GM10266 (cell line): ENCODE results near the gene SPINDOC.

Experiments
- DNase-seq: peaks from one replicate; pipeline ENCODE4 v3.0.0; 2012; ENCODE audit errors: extremely low spot score
- TF ChIP-seq, protein P1 (sequence below): IDR thresholded peaks from 2 replicates; pipeline ENCODE4 v1.5.1; 2012; ENCODE audit warnings: mild to moderate bottlenecking, low read depth; ENCODE audit not compliant: control insufficient read depth, insufficient read depth; ENCODE audit errors: missing control alignments

Gene SPINDOC

GRCh38 chr11:63849691-63850090, 36.4 kb downstream of the SPINDOC start:
- no peak for DNase-seq
- TF ChIP-seq, protein P1, sequence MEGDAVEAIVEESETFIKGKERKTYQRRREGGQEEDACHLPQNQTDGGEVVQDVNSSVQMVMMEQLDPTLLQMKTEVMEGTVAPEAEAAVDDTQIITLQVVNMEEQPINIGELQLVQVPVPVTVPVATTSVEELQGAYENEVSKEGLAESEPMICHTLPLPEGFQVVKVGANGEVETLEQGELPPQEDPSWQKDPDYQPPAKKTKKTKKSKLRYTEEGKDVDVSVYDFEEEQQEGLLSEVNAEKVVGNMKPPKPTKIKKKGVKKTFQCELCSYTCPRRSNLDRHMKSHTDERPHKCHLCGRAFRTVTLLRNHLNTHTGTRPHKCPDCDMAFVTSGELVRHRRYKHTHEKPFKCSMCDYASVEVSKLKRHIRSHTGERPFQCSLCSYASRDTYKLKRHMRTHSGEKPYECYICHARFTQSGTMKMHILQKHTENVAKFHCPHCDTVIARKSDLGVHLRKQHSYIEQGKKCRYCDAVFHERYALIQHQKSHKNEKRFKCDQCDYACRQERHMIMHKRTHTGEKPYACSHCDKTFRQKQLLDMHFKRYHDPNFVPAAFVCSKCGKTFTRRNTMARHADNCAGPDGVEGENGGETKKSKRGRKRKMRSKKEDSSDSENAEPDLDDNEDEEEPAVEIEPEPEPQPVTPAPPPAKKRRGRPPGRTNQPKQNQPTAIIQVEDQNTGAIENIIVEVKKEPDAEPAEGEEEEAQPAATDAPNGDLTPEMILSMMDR = no peak

DNA sequence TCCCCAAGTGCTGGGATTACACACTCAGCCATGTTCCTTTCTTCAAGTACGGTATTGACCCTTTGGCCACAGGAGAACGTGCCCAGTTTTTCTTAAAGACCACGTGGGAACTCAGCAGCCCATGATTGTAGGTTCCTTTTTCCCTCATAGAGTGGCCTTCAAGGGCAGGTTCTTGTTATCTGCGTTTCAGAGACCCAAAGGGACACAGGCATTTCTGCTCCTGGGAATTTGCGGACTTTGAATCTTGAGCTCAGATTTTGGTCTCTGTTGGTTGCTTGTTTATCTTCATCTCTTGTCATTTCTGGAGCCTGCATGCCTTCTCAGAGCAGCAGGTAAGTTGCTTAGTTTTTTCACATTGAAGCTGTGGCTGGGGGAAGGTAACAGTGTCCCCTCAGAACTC, 37.7 kb downstream of the SPINDOC start:
- DNase-seq = no peak
- TF ChIP-seq, protein P1 = no peak

DNA sequence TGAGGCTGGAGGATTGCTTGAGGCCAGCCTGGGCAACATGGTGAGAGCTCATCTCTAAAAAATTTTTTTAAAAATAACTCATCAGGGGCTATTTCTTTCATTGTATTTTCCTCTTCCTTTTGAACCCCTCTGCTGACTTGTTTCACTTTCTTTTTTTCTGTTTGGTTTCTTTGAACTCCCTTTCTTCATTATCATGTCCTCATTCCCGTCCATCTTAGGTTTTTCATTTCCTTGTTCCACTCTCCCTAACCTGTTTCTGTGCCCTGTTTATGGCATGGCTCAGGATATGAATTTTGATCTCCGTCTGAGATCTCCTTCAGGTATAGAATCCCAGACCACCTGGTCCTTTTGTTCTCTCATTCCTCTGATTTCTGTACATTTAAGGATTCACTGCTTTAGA, 38.1 kb downstream of the SPINDOC start:
- TF ChIP-seq, protein P1 = no peak
- DNase-seq = no peak

DNA sequence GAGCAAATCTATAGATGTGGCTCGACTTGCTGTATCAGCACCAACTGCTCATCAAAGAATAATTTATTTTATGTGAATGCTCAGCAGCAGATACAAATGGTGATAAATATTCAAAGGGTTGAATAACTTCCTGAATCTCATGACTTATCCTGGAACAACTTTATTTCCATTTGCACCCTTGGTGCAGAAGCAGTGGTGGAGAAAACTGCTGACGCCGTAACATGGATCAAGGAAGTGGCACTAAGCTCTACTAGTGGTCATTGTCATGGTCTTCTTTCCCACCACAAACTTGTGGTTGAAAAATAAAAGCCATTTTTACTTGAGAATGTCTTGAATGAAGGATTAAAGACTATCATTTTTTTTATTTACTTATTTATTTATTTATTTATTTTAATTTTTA, 40.2 kb downstream of the SPINDOC start:
- DNase-seq = no peak
- TF ChIP-seq, protein P1 = no peak

DNA sequence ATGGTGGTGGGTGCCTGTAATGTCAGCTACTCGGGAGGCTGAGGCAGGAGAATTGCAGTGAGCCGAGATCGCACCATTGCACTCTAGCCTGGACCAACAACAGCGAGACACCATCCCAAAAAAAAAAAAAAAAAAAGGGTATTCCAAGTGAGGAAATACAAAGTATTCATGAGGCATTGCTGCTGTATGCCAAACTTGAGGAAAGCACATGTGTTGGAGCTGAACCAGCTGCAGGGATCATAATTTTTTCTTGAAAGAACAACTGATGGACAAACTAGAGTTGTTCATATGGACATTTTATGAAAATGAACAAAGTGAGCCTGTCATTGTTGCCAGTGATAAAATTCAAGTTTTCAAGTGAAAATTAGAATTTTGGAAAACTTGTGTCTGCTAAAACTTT, 41.4 kb downstream of the SPINDOC start:
- TF ChIP-seq, protein P1 = no peak
- no peak for DNase-seq

DNA sequence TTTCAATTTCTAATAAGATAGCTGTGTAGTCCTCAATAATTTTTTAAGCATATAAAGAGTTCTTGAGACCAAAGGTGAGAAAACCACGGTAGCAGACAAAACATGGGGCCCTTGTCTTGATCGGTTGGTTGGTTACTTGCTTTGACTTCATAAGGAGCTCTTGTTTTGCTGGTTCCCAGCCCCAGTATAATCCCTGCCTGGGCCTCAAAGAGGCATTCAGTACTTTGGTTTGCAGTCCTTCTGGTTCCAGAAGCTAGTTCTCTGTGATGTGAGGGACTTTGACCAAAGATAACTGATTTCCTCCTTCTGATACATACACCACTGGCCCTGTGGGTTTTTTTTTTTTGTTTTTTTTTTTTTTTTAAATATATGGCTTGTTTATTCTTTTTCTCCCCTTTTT, 42.7 kb downstream of the SPINDOC start:
- peak; percentile 14 for DNase-seq
- TF ChIP-seq, protein P1 = no peak

DNA sequence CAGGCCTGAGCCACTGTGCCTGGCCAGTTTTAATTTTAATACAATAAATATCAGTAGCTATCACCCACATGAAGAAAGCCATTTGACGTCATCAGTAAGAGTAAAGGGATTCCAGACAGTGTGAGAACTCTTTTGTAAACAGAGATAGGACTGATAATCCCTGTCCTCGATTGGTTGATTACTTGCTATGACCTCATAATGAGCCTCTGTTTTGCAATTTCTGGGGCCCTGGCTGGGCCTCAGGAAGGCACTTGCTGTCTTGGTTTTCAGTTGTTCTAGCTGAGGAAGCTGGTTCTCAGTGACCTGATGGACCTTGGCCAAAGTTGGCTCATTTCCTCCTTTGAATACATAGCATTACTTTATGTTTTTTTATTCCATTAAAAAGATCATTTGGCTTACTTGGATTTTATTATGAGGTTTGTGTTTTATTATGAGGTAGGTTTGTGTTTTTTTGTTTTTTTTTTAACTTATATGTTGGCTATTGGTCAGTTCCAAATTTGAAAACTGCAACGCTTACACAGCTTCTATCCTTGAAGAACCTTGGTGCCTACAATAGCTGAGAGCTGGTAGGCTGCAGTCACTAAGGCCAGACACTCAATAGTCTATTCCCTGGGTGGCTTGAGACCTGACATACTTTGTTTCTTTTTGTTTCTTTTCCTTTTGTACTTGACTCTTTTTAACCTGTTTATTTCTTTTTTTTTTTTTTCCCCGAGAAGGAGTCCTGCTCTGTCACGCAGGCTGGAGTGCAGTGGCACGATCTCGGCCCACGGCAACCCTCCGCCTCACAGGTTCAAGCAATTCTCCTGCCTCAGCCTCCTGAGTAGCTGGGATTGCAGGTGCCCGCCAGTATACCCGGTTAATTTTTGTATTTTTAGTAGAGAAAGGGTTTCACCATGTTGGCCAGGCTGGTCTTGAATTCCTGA, 45.6 kb downstream of the SPINDOC start:
- TF ChIP-seq, protein P1 = no peak
- no peak for DNase-seq
